Thymus (tissue), 11 donors: Measurements from ENCODE around the gene LRRC37A. TPM values are rescaled to one million over a fixed set of nuclear protein-coding genes. Genes with fewer than 3 reads are reported as not detected.
A peak's percentile ranks its signal among the peaks of the same experiment; 100 is the strongest.
"Not testable (repeated sequence)": the region's sequence is repeated elsewhere in the genome, so short reads cannot be mapped to it uniquely, and the experiment has no call there.

Experiments
- DNase-seq, 9 donors: peaks; one replicate each; pipeline ENCODE4 v3.0.0-alpha.2; 2013; ENCODE audit warnings: low spot score in 9 of 9, low read depth in 6 of 9, missing footprints in 1 of 9
- H3K27ac ChIP-seq, 2 donors: one replicate each; pipeline ENCODE4 v1.5.1; 2013; ENCODE audit warnings: control low read depth in 1 of 2, low read depth in 1 of 2, low read length in 1 of 2, mild to moderate bottlenecking in 1 of 2, moderate library complexity in 1 of 2
- H3K27me3 ChIP-seq, 2 donors: one replicate each; pipeline ENCODE4 v1.5.1; 2013; ENCODE audit warnings: low read length in 1 of 2; ENCODE audit not compliant: control insufficient read depth in 2 of 2, insufficient read depth in 1 of 2
- H3K36me3 ChIP-seq, 2 donors: one replicate each; pipeline ENCODE4 v1.5.1; 2013; ENCODE audit warnings: low read length in 1 of 2, mild to moderate bottlenecking in 1 of 2, moderate library complexity in 1 of 2; ENCODE audit not compliant: control insufficient read depth in 2 of 2, insufficient read depth in 2 of 2
- H3K4me1 ChIP-seq, 2 donors: one replicate each; pipeline ENCODE4 v1.5.1; 2013; ENCODE audit warnings: low read length in 2 of 2; ENCODE audit not compliant: control insufficient read depth in 2 of 2, insufficient read depth in 2 of 2
- H3K4me3 ChIP-seq, 2 donors: one replicate each; pipeline ENCODE4 v1.5.1; 2013; ENCODE audit warnings: low read length in 2 of 2, control low read depth in 1 of 2, mild to moderate bottlenecking in 1 of 2
- H3K9me3 ChIP-seq, 2 donors: one replicate each; pipeline ENCODE4 v1.5.1; 2013; ENCODE audit warnings: low read length in 1 of 2, mild to moderate bottlenecking in 1 of 2; ENCODE audit not compliant: control insufficient read depth in 2 of 2, insufficient read depth in 1 of 2
- WGBS: extraction: QIAGEN DNeasy Blood & Tissue Kit; methylation state at CpG from one replicate; pipeline ENCODE4 v1.1.7; 2013; 5-methylcytosine and 5-hydroxymethylcytosine counted together
- polyA plus RNA-seq: library from polyadenylated mRNA; stranded (reverse); fragments of 200-250 nt; gene quantifications from one replicate; pipeline ENCODE4 v1.2.3, GENCODE V29; 2013
- total RNA-seq: library from RNA; stranded (reverse); fragments of 120-200 nt; gene quantifications from one replicate; pipeline ENCODE4 v1.2.4, GENCODE V29; 2013
- donor health status: healthy.

LRRC37A gene
- total and polyA plus RNA-seq, 2 donors: 2.0 to 3.3 TPM

- H3K27me3 ChIP-seq, H3K4me1 ChIP-seq, H3K9me3 ChIP-seq, H3K36me3 ChIP-seq, H3K4me3 ChIP-seq, H3K27ac ChIP-seq: not testable (repeated sequence)
- DNase-seq: peak in 1 of 9 donors; percentile 73
- 10% methylated on average over 1 of the region's 1 CpG for WGBS
Measured at GRCh38 chr17:46284467-46284866, 10.5 kb upstream of the LRRC37A start.

- not testable (repeated sequence) for H3K4me1 ChIP-seq, H3K4me3 ChIP-seq, DNase-seq, H3K27me3 ChIP-seq, H3K27ac ChIP-seq, H3K9me3 ChIP-seq, H3K36me3 ChIP-seq
- WGBS: over 99% methylated on average over 2 of the region's 2 CpGs
Measured at GRCh38 chr17:46285500-46285899, 9.4 kb upstream of the LRRC37A start.

- not testable (repeated sequence) for H3K9me3 ChIP-seq, H3K4me3 ChIP-seq, H3K36me3 ChIP-seq, H3K4me1 ChIP-seq, H3K27ac ChIP-seq, H3K27me3 ChIP-seq
- DNase-seq: peak; percentile 51 to 92 (median 75)
- 4% methylated on average over 3 of the region's 3 CpGs for WGBS
Measured at GRCh38 chr17:46286764-46287221, 8.1 kb upstream of the LRRC37A start.

GRCh38 chr17:46287587-46287986 lies 7.3 kb upstream of the LRRC37A start:
- not testable (repeated sequence) for H3K36me3 ChIP-seq, H3K27me3 ChIP-seq, H3K27ac ChIP-seq, H3K4me3 ChIP-seq, H3K9me3 ChIP-seq, H3K4me1 ChIP-seq, DNase-seq
- 95% methylated on average over 7 of the region's 7 CpGs for WGBS

DNA sequence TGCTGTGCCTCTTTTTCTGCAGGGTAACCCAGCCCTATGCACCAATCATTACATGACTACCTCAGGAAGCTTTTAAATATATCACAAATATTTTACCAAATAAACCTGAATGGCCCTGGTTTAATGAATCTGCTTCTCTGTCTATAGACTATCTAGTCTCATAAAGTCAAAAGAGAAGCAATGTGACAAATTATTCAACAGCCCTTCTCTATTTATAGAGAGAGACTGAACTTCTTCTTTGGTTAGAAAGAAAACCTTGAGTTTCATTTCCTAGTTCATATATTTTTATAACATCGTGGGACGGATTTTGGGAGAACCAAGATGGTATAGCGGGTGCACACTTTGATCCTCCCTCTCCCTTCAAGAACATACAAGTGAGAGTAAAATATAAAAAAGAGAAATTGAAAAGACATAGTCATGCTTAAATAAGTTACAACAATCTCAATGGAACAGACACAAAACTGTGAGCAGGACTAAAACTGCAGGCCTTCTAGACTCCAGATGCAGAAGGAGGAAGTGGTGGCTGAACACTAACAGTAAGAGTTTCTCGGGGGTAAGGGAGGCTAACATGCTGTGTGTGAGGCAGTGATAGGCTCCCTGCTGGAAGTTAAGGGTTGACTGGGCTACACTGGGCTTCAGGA lies 3.9 kb upstream of the LRRC37A start:
- H3K36me3 ChIP-seq, H3K9me3 ChIP-seq, H3K4me3 ChIP-seq, H3K27me3 ChIP-seq, H3K4me1 ChIP-seq: not testable (repeated sequence)
- WGBS: 33% methylated on average over 4 of the region's 4 CpGs
- peak in 3 of 9 donors; percentile 33 to 82 (median 37) for DNase-seq
- H3K27ac ChIP-seq: peak overlapping the region in 1 of 2 donors; percentile 23

GRCh38 chr17:46291618-46292017 lies 3.3 kb upstream of the LRRC37A start:
- WGBS: 92% methylated on average over 8 of the region's 8 CpGs
- H3K36me3 ChIP-seq, H3K27me3 ChIP-seq, H3K4me3 ChIP-seq, DNase-seq, H3K9me3 ChIP-seq, H3K4me1 ChIP-seq: not testable (repeated sequence)
- peak overlapping the region in 1 of 2 donors; percentile 23 for H3K27ac ChIP-seq

DNA sequence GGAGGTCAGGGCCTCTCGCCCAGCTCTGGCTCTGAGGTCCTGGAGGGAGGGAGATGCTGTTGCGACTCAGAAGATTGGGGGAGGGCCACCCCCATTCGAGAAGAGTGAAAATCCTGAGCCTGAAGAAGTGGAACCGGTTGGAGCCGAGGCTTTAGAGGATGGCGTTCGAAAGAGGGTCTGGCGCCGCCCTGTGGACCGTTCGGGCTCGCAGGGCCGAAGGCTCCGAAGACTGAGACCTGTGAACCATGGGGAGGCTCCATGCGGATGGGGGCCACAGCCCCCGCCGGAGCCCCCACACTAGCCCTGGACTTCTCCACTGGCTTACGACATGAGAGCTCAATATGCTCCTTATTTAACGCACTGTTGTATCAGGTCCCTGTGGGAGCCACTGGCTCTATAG lies 46.3 kb downstream of the LRRC37A start:
- not testable (repeated sequence) for DNase-seq, H3K27ac ChIP-seq, H3K27me3 ChIP-seq, H3K36me3 ChIP-seq, H3K9me3 ChIP-seq, H3K4me1 ChIP-seq, H3K4me3 ChIP-seq
- whole genome bisulfite sequencing: no CpG with 5 or more reads among the region's 19 CpGs

DNA sequence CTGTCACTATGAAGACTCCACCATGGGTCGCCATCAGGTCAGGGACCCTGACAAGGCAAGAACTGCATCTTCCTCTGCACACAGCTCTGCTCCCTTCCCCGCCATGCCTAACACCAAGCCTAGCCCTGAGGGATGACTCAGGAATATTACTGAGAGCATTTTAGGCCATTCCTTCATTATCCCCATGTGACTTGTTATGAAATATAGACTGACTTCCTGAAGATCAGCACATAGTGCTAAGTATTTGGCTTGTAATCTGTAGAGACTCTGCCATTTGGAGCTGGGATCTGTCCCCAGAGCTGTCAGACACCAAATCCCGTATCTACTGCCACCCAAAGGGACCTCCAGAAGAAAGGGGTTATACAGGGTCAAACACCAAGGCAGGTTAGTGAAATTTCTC lies 47.2 kb downstream of the LRRC37A start:
- not testable (repeated sequence) for H3K27me3 ChIP-seq, H3K27ac ChIP-seq, DNase-seq, H3K36me3 ChIP-seq, H3K4me1 ChIP-seq, H3K4me3 ChIP-seq, H3K9me3 ChIP-seq
- no CpG with 5 or more reads among the region's 3 CpGs for WGBS

DNA sequence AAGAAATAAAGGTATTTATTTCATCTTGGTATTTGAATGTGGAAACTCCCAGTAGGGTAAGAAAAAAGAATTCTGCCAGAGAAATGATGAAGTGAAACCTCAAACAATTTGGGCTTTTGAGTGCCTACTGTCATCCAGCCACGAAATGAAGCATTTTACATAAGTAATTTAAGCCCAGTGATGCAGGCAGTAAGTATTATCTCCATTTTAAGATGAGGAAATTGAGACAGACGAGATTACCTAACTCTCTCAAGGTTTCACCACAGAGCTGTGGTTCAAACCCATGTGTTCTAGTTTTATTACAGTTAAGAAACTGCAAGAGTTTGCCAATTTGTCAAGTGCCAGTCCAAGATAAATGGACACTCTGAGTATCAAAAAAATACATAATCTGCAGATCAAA lies 53.4 kb downstream of the LRRC37A start:
- H3K27ac ChIP-seq, H3K9me3 ChIP-seq, H3K4me1 ChIP-seq, H3K4me3 ChIP-seq, H3K36me3 ChIP-seq, H3K27me3 ChIP-seq, DNase-seq: not testable (repeated sequence)
- WGBS: no CpG with 5 or more reads among the region's 2 CpGs

DNA sequence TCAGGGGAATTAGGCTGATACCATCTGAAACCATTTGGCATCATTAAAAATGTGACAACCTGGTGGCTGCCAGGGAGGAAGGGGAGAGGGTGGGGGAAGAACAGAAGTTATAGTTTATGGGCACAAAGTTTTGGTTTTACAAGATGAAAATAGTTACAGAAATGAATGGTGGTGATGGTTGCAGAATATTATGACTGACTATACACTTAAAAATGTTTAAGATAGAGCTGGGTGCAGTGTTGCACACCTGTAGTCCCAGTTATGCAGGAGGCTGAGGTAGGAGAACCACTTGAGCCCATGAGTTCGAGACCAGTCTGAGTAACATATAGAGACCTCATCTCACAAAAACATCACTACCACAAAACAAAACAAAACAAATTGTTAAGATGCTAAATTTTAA lies 54.1 kb downstream of the LRRC37A start:
- not testable (repeated sequence) for H3K27me3 ChIP-seq, H3K4me1 ChIP-seq, H3K36me3 ChIP-seq, H3K27ac ChIP-seq, DNase-seq, H3K9me3 ChIP-seq, H3K4me3 ChIP-seq
- no CpG with 5 or more reads among the region's 1 CpG for WGBS
